Natural killer cell (primary cell): ENCODE data around the gene BMERB1. TPM values are rescaled to one million over a fixed set of nuclear protein-coding genes. Genes with fewer than 3 reads are reported as not detected.

ENCODE experiments used
- ATAC-seq, 3 donors: fragments of 150-1000 bp in 2 of 3; fragments of 200-7000 bp in 1 of 3; cut with Tn5 transposase; 1 replicate in 1 of 3; 2 replicates in 2 of 3; pipeline ENCODE4 v1.10.0; 2021; ENCODE audit warnings: mild to moderate bottlenecking in 2 of 3, moderate library complexity in 2 of 3
- DNase-seq, 2 donors: peaks; one replicate each; pipeline versions ENCODE4 v3.0.0 to v3.0.0-alpha.2; 2013 to 2021; ENCODE audit warnings: mixed read lengths in 1 of 2
- H3K27ac ChIP-seq: one replicate; pipeline ENCODE4 v1.5.1; 2013; ENCODE audit warnings: mild to moderate bottlenecking, low read length
- H3K27me3 ChIP-seq: one replicate; pipeline ENCODE4 v1.6.1; 2013; ENCODE audit warnings: low read length; ENCODE audit not compliant: control insufficient read depth, insufficient read depth
- H3K36me3 ChIP-seq: one replicate; pipeline ENCODE4 v1.6.1; 2013; ENCODE audit warnings: low read length; ENCODE audit not compliant: control insufficient read depth, insufficient read depth
- H3K4me1 ChIP-seq: one replicate; pipeline ENCODE4 v1.6.1; 2013; ENCODE audit warnings: low read length; ENCODE audit not compliant: control insufficient read depth, insufficient read depth
- H3K4me3 ChIP-seq: one replicate; pipeline ENCODE4 v1.5.1; 2013; ENCODE audit warnings: low read length
- H3K9me3 ChIP-seq: one replicate; pipeline ENCODE4 v1.6.1; 2013; ENCODE audit warnings: low read length; ENCODE audit not compliant: control insufficient read depth, insufficient read depth
- H3K27ac Mint-ChIP-seq, 2 donors: one replicate each; pipeline ENCODE4 v1.8.0; 2022; ENCODE audit warnings: mild to moderate bottlenecking in 2 of 2, mixed read lengths in 2 of 2, moderate library complexity in 1 of 2
- H3K27me3 Mint-ChIP-seq, 2 donors: one replicate each; pipeline ENCODE4 v1.8.0; 2022; ENCODE audit warnings: low read depth in 2 of 2, mixed read lengths in 2 of 2
- H3K36me3 Mint-ChIP-seq: one replicate; pipeline ENCODE4 v1.8.0; 2022; ENCODE audit warnings: mixed read lengths
- H3K4me1 Mint-ChIP-seq, 2 donors: one replicate each; pipeline ENCODE4 v1.8.0; 2022; ENCODE audit warnings: mixed read lengths in 2 of 2
- H3K4me3 Mint-ChIP-seq: one replicate; pipeline ENCODE4 v1.8.0; 2022; ENCODE audit warnings: mild to moderate bottlenecking, moderate library complexity, mixed read lengths
- H3K9me3 Mint-ChIP-seq, 2 donors: one replicate each; pipeline ENCODE4 v1.8.0; 2022; ENCODE audit warnings: mixed read lengths in 2 of 2
- CTCF ChIP-seq: fragments of 200-600 bp; IDR thresholded peaks from one replicate; pipeline ENCODE4 v1.8.0; 2022; ENCODE audit warnings: antibody characterized with exemption
- WGBS: methylation state at CpG from one replicate; pipeline ENCODE4 v1.1.7; 2013; ENCODE audit warnings: missing lambda C conversion rate; ENCODE audit not compliant: insufficient coverage; 5-methylcytosine and 5-hydroxymethylcytosine counted together
- intact Hi-C: fragments of 100-400 bp; cut with micrococcal nuclease; formaldehyde crosslinking; loops from one replicate; pipeline ENCODE4 v1.14.2; 2022
- total RNA-seq, 4 donors: library from RNA; stranded (reverse); fragments of 120-200 nt in 1 of 4; gene quantifications; one replicate each; pipeline versions ENCODE4 v1.2.3 to v1.2.4, GENCODE V29; 2013 to 2022

The BMERB1 gene
- total RNA-seq, 3 donors from 2014 or later (not counting 1 experiment from before 2014, with no cell fraction given): 3.7 to 6.7 (median 4.5) TPM

GRCh38 chr16:15461376-15461775, 27.0 kb downstream of the BMERB1 start:
- no peak for TF ChIP-seq CTCF
- no peak overlapping the region for H3K27ac ChIP-seq
- DNase-seq (no peak), ATAC-seq (no peak)
- H3K27me3 Mint-ChIP-seq: peaks cover 0 to 10% of the 10 kb centered on the region in 2 donors
- H3K4me3 Mint-ChIP-seq: no peak overlapping the region
- no peaks in the 10 kb centered on the region for H3K4me1 ChIP-seq
- no peak overlapping the region for H3K27ac Mint-ChIP-seq
- no peaks in the 10 kb centered on the region for H3K9me3 Mint-ChIP-seq
- H3K4me1 Mint-ChIP-seq: no peaks in the 10 kb centered on the region
- no peaks in the 10 kb centered on the region for H3K27me3 ChIP-seq
- no peaks in the 10 kb centered on the region for H3K36me3 ChIP-seq
- no peak overlapping the region for H3K4me3 ChIP-seq
- H3K9me3 ChIP-seq: no peaks in the 10 kb centered on the region
- no peaks in the 10 kb centered on the region for H3K36me3 Mint-ChIP-seq
- intact Hi-C loops: no loop called here
- whole genome bisulfite sequencing: 96% methylated on average over 5 of the region's 6 CpGs

- WGBS: 80% methylated on average over 3 of the region's 4 CpGs
- intact Hi-C loops: no loop called here
Observed at GRCh38 chr16:15464401-15465186, 30.2 kb downstream of the BMERB1 start.

GRCh38 chr16:15466131-15466530, 31.7 kb downstream of the BMERB1 start:
- no peaks in the 10 kb centered on the region for H3K27me3 Mint-ChIP-seq
- no peak for ATAC-seq

More at GRCh38 chr16:15464401-15465186, 30.2 kb downstream of the BMERB1 start:
- Mint-ChIP-seq H3K4me1 (no peaks in the 10 kb centered on the region), H3K27me3 (peaks cover 0 to 3% of the 10 kb centered on the region in 2 donors), H3K27ac (no peak overlapping the region), H3K36me3 (peaks cover 7% of the 10 kb centered on the region), H3K4me3 (no peak overlapping the region), H3K9me3 (peaks cover 0 to 3% of the 10 kb centered on the region in 2 donors)
- no peak for ATAC-seq
- H3K4me1 ChIP-seq: no peaks in the 10 kb centered on the region
- H3K27ac ChIP-seq: no peak overlapping the region
- H3K9me3 ChIP-seq: no peaks in the 10 kb centered on the region
- TF ChIP-seq CTCF: no peak
- H3K27me3 ChIP-seq: no peaks in the 10 kb centered on the region
- DNase-seq: no peak
- no peaks in the 10 kb centered on the region for H3K36me3 ChIP-seq
- no peak overlapping the region for H3K4me3 ChIP-seq

More at GRCh38 chr16:15466131-15466530, 31.7 kb downstream of the BMERB1 start:
- intact Hi-C loops: no loop called here
- Mint-ChIP-seq H3K9me3 (peaks cover 0 to 3% of the 10 kb centered on the region in 2 donors), H3K4me1 (no peaks in the 10 kb centered on the region), H3K27ac (no peak overlapping the region), H3K4me3 (no peak overlapping the region), H3K36me3 (peaks cover 7% of the 10 kb centered on the region)
- Histone ChIP-seq H3K4me1 (no peaks in the 10 kb centered on the region), H3K9me3 (no peaks in the 10 kb centered on the region), H3K4me3 (no peak overlapping the region), H3K27ac (no peak overlapping the region), H3K36me3 (no peaks in the 10 kb centered on the region), H3K27me3 (no peaks in the 10 kb centered on the region)
- 38% methylated on average over 1 of the region's 2 CpGs for WGBS
- no peak for DNase-seq
- TF ChIP-seq CTCF: no peak
